OCI-M2 (cell line): Measurements from ENCODE around the gene CTIF.

Source experiments
- DNase-seq: peaks from one replicate; lab custom pipeline; 2025; ENCODE audit not compliant: unreplicated experiment; lab: John Stamatoyannopoulos, UW

Gene CTIF

DNA sequence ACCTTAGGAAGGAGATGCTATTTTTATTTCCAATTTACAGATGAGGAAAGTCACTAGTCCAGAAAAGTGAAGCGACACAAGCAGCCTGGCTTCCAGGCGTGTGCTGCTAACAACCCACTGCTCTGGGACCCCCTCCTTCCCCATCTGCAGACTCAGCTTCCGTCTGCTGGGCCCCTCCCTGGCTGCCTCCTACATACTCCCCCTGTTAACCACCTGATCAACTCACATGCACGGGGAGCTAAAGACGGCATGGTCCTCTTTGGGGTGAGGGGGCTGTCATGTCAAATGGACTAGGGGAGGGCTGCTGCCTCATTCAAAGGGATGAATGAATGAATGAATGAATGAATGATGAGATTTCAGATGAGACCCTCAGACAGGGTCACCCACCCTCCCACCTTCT is 184.2 kb downstream of the CTIF start:
- no peak for DNase-seq

- no peak for DNase-seq
Observed at GRCh38 chr18:48723837-48724236, 185.0 kb downstream of the CTIF start.

DNA sequence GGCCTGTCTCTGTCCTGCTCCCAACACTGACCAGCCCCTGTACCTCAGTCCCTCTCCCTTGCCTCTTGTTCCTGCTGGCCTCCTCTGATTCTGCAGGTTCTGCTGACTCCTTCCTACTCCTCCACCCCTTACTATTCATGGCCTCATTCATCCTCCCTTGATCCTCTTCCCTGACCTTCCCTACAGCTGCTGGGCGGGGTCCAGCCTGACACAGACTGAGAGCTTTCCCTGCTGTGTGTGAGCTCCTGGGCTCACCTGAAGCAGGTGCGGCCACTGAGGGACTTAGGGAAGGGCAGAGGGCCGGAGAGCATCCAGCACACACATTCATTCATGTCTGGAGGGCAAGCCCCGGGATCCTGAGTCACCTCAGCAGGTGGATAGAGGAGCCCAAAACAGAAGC is 185.6 kb downstream of the CTIF start:
- DNase-seq = no peak

DNA sequence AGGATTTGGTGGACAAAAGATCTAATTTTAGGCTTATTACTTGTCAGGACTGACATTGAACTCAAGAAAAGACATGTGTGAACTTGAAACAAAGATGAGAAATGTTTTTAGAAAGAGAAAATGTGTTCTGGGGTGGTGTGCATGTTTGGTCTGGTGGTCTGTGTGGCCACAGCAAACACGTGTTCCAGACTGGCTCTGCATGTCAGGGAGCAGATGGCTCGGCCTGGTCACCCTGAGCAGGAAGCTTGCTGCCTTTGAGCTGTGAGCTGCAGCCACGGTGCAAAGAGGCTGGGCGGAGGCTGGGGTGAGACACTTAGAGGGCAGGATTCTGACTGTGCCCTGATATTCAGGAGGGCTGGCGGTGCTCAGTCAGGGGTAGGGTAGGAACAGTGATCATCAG is 186.1 kb downstream of the CTIF start:
- no peak for DNase-seq

DNA sequence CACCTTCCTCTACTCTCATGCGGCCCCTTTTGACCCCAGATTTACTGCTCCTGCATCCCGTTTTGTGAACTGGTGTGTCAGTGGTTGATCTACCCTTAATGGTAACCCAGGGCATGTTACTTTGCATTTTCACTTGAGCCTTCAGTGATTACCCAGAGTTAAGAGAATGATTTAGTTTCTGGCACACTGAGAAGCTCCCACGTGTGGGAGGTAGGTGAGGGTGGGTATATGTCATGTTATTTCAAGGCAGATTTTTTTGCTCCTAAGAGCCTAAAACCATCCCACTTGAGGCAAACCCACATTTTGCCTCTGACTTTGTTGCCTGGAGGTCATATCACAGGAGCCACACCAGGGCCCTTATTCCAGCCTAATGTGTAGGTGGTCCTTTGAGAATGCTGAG is 186.7 kb downstream of the CTIF start:
- DNase-seq = no peak

DNA sequence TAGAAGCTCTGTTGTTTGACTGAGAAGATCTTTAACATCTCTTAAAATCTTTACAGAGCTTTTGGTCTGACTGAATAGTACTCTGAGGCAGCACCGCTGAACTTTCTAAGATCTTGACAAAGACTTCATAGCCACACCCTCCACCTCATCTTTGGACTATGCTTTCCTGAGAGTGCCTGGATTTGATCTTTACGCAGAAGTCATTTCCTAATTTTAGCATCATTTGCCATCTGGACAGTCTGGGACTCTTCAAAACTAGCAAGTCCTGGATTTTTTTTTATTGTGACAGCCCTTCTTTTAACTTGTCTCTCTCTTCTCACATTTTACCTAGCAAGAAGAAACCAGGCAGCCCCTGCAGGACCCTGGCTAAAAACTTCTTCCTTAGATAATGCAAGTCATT is 188.8 kb downstream of the CTIF start:
- no peak for DNase-seq

- DNase-seq = no peak
Observed at GRCh38 chr18:48728204-48728833, 189.5 kb downstream of the CTIF start.

- no peak for DNase-seq
Observed at GRCh38 chr18:48729404-48729803, 190.6 kb downstream of the CTIF start.

DNA sequence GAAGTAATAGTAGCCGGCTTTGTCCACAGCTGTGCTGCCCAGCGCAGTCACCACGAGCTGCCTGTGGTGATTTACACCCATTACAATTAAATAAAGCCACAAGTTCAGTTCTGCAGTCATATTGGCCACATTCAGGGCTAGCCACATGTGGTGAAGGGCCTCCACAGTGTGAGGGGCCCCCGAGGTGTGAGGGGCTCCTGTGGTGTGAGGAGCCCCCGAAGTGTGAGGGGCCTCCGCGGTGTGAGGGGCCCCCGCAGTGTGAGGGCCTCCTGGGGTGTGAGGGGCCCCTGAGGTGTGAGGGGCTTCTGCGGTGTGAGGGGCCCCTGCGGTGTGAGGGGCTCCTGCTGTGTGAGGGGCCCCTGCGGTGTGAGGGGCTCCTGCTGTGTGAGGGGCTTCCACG is 191.2 kb downstream of the CTIF start:
- DNase-seq = no peak

DNA sequence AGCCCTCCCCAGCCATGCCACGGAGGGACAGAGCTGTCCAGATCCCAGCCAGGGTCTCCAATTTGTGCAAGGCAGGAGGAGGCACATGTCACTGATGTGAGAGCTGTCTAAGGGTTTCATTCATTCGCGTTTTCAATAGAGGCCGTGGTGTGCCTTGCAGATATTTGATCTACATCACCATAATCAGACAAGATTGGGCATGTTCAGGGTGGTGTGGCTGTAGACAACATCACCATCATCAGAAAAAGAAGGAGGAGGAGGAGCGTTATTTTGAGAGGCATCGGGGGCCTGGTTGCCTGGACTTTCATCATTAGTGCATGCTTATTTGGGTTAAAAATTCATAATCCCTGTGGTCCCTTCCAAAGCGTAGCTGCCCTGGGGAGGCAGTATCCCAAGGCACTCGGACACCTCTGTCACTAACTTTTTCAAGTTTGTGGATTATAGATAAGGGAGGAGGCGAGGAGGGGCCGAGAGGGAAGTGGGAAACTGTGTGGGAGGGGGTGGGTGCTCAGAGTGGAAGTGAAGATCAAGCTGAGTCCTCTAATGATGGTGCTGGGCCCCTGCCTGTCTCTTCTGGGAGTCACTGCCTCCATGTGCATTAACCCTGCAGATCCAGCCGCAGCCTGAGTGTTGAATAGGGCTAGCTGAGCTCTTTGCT is 194.1 kb downstream of the CTIF start:
- no peak for DNase-seq

DNA sequence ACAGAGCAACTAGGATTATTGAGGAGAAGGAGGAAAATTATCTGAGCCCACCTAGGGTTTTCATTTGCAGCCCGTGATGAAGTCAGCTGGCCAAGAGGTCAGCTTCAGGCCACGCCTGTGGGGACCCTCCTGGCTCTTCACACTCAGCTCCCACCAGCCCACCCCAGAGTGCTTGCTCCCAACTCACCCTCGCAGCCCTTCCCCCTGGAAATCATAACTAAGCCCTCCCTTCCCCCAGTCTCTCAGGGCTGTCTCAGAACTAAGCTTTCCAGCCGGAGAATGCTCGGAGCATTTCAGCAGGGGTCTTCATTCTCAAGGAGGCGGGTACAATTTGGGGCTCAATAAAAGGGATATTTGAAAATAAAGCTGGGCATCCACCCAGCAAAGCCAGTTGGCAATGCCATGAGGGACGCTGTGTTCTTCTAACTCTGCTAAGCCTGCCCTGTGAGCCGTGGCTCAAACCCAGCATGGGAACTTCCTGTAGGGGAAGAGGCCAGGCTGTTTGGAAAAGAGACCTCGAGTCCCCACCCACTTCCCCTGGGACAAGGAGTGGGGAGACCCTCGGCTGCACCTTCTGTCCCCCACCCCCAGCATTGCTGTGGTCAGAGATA is 194.9 kb downstream of the CTIF start:
- DNase-seq = no peak

GRCh38 chr18:48734460-48734859 is 195.6 kb downstream of the CTIF start:
- no peak for DNase-seq

DNA sequence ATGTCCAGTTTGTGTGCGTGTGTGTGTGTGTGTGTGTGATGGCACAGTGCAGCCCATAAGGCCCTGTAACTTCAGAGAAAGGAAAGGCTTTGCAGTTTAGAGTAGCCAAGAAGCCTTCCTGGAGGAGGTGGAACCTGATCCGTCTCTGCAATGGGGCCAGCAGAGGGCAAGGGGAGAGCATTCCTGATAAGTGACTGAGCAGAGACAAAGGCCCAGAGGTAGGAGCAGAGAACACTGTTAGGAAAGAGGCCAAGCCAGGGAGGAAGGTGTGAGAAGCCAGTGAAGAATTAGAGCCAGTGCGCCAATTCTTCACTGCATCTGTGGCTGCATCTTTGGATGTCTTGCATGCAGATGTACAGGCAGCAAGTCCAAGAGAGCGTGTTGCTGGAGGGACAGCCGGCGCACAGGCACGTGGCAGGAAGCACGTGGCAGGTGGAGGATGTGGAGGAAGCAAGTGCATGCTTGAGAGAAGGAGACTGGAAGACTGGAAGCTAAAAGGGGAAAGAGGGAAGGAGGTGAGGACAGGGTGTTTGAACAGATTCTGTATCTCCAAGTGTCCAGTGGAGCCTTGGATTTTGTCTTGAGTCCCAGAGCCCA is 196.3 kb downstream of the CTIF start:
- no peak for DNase-seq

DNA sequence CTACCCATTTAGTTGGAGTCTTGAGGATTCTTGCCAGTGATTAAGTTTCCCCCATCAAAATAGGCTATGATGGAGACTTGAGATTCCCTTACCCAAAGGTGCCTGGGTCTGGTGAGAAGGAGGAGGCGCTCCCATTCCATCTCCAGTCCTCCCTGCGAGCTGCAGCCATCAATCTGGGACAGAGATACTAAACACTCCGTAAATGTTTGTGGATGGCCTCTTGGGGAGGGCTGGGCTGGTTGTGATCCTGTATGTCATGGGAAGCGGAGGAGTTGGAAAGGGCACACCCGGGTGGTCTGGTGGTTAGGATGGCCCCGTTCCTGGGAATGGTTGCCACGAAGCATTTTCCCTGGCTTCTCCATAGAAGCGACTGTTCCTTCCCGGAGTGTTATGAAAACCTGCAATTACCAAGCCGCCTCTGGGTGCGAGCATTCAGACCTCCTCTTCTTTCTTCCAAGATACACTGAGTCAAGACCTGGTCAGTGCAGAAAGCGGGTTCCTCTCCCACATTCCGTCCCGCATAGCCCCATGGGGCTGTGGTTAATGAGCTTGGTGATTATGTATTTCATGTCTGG is 196.9 kb downstream of the CTIF start:
- no peak for DNase-seq

- no peak for DNase-seq
Observed at GRCh38 chr18:48736321-48737260, 197.8 kb downstream of the CTIF start.

DNA sequence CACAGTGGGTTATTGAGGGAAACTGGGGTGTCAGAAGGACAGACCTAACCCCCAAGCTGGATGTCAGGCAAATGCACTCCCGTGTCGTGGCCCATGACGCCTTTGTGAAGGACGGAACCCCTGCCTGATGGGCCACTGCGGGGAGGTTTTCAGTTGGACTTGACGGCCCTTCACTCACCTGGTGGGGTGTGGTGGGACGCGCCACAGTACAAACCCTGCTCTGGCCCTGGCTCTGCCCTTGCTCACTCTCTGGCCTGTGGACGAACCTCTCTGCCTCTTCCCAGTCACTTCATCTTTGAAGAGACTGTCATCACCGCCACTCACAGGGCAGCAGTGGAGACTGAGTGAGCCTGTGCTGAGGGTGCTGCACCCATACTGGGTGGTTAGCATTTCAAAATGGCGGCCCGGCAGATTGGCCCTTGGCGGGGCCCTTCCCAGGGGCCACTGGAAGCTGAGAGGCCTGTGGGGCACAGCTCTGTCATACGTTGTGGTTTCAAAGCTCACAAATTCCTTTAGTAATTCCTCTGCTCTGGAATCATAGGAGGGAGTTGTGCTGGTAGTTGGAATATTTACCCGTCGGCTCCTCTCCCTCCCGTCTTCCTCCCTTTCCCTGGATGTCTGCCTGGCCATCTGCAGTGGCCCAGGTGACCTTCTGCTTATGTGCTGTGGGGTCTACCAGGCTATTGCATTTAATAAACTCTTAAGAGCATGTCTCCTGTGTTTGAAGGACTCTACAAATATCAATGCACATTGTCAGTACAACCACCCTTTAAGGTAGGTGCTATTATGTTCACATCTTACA is 200.6 kb downstream of the CTIF start:
- DNase-seq = no peak

GRCh38 chr18:48740068-48740440 is 201.2 kb downstream of the CTIF start:
- no peak for DNase-seq

DNA sequence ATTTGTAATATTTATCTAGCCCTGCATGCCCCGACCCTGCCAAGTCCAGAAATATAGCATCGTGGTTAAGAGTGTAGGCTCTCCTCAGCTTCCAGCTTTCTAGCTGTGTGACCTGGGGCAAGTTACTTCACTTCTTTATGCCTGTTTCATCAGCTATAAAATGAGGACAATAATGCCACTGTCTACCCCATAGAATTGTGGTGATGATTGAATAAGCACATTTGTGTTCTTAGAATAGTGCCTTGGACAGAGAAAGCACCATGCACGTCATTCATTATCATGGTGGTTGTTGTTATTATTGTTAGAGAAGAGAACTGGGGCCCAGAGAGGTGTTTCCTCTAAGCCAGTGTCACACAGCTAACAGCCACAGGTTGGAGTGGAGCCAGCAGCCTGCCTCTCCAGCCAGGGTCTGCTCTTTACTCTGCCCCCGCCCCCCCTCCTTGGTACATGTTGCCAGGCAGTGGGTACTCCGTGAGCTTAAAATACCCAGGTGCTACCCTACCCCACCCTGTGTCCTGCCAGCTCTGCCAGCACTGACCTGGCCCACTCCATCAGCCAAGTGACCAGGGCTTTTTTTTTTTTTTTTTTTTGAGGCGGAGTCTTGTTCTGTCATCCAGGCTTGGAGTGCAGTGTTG is 202.1 kb downstream of the CTIF start:
- no peak for DNase-seq

- DNase-seq = no peak
Observed at GRCh38 chr18:48741866-48742265, 203.0 kb downstream of the CTIF start.

DNA sequence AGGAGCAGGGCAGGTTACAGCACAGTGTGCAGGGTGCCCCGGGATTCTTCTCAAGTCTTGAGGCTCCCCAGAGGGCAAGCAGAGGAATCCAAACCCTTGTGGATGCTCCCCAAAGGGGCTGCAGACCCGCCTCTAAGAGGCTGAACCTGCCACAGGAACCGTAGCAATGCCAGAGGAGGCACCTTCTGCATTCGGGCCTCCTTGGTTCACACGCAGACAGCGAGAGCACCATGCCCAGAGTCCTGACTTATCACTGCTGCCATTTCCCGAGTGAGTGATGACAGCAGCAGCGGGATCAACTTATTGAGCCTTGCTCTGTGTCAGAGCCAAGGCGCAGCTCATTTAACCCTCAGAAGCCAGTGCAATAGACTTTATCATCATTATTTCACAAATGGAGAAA is 203.5 kb downstream of the CTIF start:
- DNase-seq = no peak
